A549 treated with AZD2906 at 1 μM for 4 hours (cell line): Measurements from ENCODE around the gene PTGS2. TPM values are rescaled to one million over a fixed set of nuclear protein-coding genes. Genes with fewer than 3 reads are reported as not detected.

Experiments
- total RNA-seq: library from RNA; stranded (reverse); fragments of 200-300 nt; extraction: Qiagen RNA extraction; gene quantifications from 5 replicates; pipeline ENCODE4 v1.2.3, GENCODE V29; 2022

The PTGS2 gene
- 3.4 to 5.3 TPM (median 5.1 TPM) in 5 replicates for total RNA-seq

DNA sequence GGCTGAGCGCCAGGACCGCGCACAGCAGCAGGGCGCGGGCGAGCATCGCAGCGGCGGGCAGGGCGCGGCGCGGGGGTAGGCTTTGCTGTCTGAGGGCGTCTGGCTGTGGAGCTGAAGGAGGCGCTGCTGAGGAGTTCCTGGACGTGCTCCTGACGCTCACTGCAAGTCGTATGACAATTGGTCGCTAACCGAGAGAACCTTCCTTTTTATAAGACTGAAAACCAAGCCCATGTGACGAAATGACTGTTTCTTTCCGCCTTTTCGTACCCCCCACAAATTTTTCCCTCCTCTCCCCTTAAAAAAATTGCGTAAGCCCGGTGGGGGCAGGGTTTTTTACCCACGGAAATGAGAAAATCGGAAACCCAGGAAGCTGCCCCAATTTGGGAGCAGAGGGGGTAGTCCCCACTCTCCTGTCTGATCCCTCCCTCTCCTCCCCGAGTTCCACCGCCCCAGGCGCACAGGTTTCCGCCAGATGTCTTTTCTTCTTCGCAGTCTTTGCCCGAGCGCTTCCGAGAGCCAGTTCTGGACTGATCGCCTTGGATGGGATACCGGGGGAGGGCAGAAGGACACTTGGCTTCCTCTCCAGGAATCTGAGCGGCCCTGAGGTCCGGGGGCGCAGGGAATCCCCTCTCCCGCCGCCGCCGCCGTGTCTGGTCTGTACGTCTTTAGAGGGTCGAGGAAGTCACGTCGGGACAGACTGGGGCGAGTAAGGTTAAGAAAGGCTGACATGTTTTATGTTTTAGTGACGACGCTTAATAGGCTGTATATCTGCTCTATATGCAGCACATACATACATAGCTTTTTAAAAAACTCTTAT is at the start of gene PTGS2:
PTGS2 (minus strand) TSS at position 179 of the 817 bp plus-strand sequence; CDS start at position 46, 133 bp downstream.

Other genes starting within 250 kb of the PTGS2 start
- gene PDC, start 219.3 kb downstream of the PTGS2 start, total RNA-seq: 0.05 TPM in 1 of 5 replicates, not detected in the others
- gene PLA2G4A, start 148.5 kb upstream of the PTGS2 start, total RNA-seq: 7.6 to 9.8 TPM (median 8.8 TPM) in 5 replicates